DOHH2 (cell line): ENCODE data around the gene PFDN2.

Experiments
- CTCF ChIP-seq: fragments of 200-600 bp; sonication (generic); IDR thresholded peaks from one replicate; pipeline ENCODE4 v1.5.1; 2014; ENCODE audit warnings: antibody characterized with exemption, mild to moderate bottlenecking, low read depth, low read length; ENCODE audit not compliant: poor library complexity, severe bottlenecking
- EZH2phosphoT487 ChIP-seq: fragments of 200-600 bp; sonication (generic); IDR thresholded peaks from 2 replicates; pipeline ENCODE4 v1.6.1; 2017; ENCODE audit warnings: borderline replicate concordance, mild to moderate bottlenecking, antibody characterized with exemption, low read length, moderate library complexity, mixed read lengths

GRCh38 chr1:161159913-161160243, 42.0 kb upstream of the PFDN2 start:
- TF ChIP-seq CTCF = no peak
- no peak for TF ChIP-seq EZH2phosphoT487
